OCI-LY7 (cell line): Measurements from ENCODE around the gene ACAT2.
"Not testable (repeated sequence)": the region's sequence is repeated elsewhere in the genome, so short reads cannot be mapped to it uniquely, and the experiment has no call there.

Source experiments
- CTCF ChIP-seq: fragments of 200-600 bp; sonication (generic); conservative IDR thresholded peaks from 2 replicates; pipeline ENCODE4 v1.5.1; 2014; ENCODE audit warnings: mild to moderate bottlenecking, antibody characterized with exemption, low read length, moderate library complexity, mixed read lengths
- EZH2phosphoT487 ChIP-seq: fragments of 200-600 bp; sonication (generic); IDR thresholded peaks from 2 replicates; pipeline ENCODE4 v1.6.1; 2018; ENCODE audit warnings: low read depth, borderline replicate concordance, mild to moderate bottlenecking, mixed run types, antibody characterized with exemption, low read length, moderate library complexity, mixed read lengths

GRCh38 chr6:159725208-159725607 lies 36.6 kb upstream of the ACAT2 start:
- TF ChIP-seq CTCF, EZH2phosphoT487: not testable (repeated sequence)
